RWPE2 (cell line): ENCODE measurements around the gene DIDO1.

Source experiments
- ATAC-seq: fragments of 200-7000 bp; cut with Tn5 transposase; 3 replicates; pipeline ENCODE4 v1.9.1; 2021; ENCODE audit warnings: low read depth
- DNase-seq: peaks from one replicate; pipeline ENCODE4 v3.0.0-alpha.2; 2020; ENCODE audit warnings: low spot score
- H3K27ac ChIP-seq: fragments of 450-650 bp; 2 replicates; pipeline ENCODE4 v1.5.1; 2017; ENCODE audit warnings: mild to moderate bottlenecking; ENCODE audit not compliant: poor library complexity, severe bottlenecking
- H3K27me3 ChIP-seq: fragments of 250-450 bp; sonication (Bioruptor Pico); 2 replicates; pipeline ENCODE4 v1.5.1; 2021; ENCODE audit warnings: mild to moderate bottlenecking, moderate library complexity; ENCODE audit not compliant: insufficient read depth, poor library complexity, severe bottlenecking
- H3K36me3 ChIP-seq: fragments of 250-450 bp; sonication (Bioruptor Pico); 2 replicates; pipeline ENCODE4 v1.5.1; 2020; ENCODE audit warnings: low read depth, mild to moderate bottlenecking, moderate library complexity
- H3K4me1 ChIP-seq: fragments of 250-450 bp; sonication (Bioruptor Pico); 2 replicates; pipeline ENCODE4 v1.5.1; 2021; ENCODE audit warnings: mild to moderate bottlenecking, moderate library complexity; ENCODE audit not compliant: insufficient read depth, poor library complexity, severe bottlenecking
- H3K4me3 ChIP-seq: fragments of 250-450 bp; sonication (Bioruptor Pico); 2 replicates; pipeline ENCODE4 v1.5.1; 2021; ENCODE audit warnings: mild to moderate bottlenecking, moderate library complexity; ENCODE audit not compliant: severe bottlenecking
- H3K9me3 ChIP-seq: fragments of 250-450 bp; sonication (Bioruptor Pico); 2 replicates; pipeline ENCODE4 v1.5.1; 2021; ENCODE audit warnings: mild to moderate bottlenecking, moderate library complexity; ENCODE audit not compliant: severe bottlenecking
- CTCF ChIP-seq: fragments of 450-650 bp; IDR thresholded peaks from one replicate; pipeline ENCODE4 v1.5.1; 2017; ENCODE audit warnings: mild to moderate bottlenecking, moderate library complexity; ENCODE audit not compliant: poor library complexity, severe bottlenecking

DIDO1 gene

GRCh38 chr20:62959101-62959971 lies 33.0 kb upstream of the DIDO1 start:
- no peak overlapping the region for H3K27ac ChIP-seq
- H3K36me3 ChIP-seq = no peaks in the 10 kb centered on the region
- no peak for DNase-seq
- no peak for ATAC-seq
- no peaks in the 10 kb centered on the region for H3K9me3 ChIP-seq
- H3K4me1 ChIP-seq = peaks cover 7% of the 10 kb centered on the region
- H3K27me3 ChIP-seq = no peaks in the 10 kb centered on the region
- no peak for TF ChIP-seq CTCF
- H3K4me3 ChIP-seq = no peak overlapping the region

- no peak for TF ChIP-seq CTCF
- Histone ChIP-seq H3K27me3 (no peaks in the 10 kb centered on the region), H3K9me3 (no peaks in the 10 kb centered on the region), H3K36me3 (no peaks in the 10 kb centered on the region), H3K4me1 (peaks cover 7% of the 10 kb centered on the region), H3K27ac (no peak overlapping the region), H3K4me3 (no peak overlapping the region)
- ATAC-seq (no peak), DNase-seq (no peak)
Observed at GRCh38 chr20:62958388-62959100, 32.2 kb upstream of the DIDO1 start.

- no peak overlapping the region for H3K27ac ChIP-seq
- DNase-seq (no peak), ATAC-seq (no peak)
- peaks cover 7% of the 10 kb centered on the region for H3K4me1 ChIP-seq
- H3K27me3 ChIP-seq = no peaks in the 10 kb centered on the region
- H3K9me3 ChIP-seq = no peaks in the 10 kb centered on the region
- H3K4me3 ChIP-seq = no peak overlapping the region
- H3K36me3 ChIP-seq = no peaks in the 10 kb centered on the region
- no peak for TF ChIP-seq CTCF
Observed at GRCh38 chr20:62957136-62958117, 31.1 kb upstream of the DIDO1 start.

- DNase-seq (no peak), ATAC-seq (no peak)
- H3K4me3 ChIP-seq = no peak overlapping the region
- no peak overlapping the region for H3K27ac ChIP-seq
- no peaks in the 10 kb centered on the region for H3K9me3 ChIP-seq
- H3K27me3 ChIP-seq = no peaks in the 10 kb centered on the region
- no peak for TF ChIP-seq CTCF
- peaks cover under 1% of the 10 kb centered on the region for H3K4me1 ChIP-seq
- no peaks in the 10 kb centered on the region for H3K36me3 ChIP-seq
Observed at GRCh38 chr20:62956387-62957135, 30.3 kb upstream of the DIDO1 start.
